VCaP (cell line): ENCODE data around the gene CFAP73.

Experiments used
- H3K27ac ChIP-seq: fragments of 450-650 bp; 2 replicates; pipeline ENCODE4 v1.5.1; 2017
- TF ChIP-seq, protein P1 (sequence below): fragments of 450-650 bp; conservative IDR thresholded peaks from 2 replicates; pipeline ENCODE4 v1.5.1; 2017; ENCODE audit warnings: mild to moderate bottlenecking, moderate library complexity

Gene CFAP73

DNA sequence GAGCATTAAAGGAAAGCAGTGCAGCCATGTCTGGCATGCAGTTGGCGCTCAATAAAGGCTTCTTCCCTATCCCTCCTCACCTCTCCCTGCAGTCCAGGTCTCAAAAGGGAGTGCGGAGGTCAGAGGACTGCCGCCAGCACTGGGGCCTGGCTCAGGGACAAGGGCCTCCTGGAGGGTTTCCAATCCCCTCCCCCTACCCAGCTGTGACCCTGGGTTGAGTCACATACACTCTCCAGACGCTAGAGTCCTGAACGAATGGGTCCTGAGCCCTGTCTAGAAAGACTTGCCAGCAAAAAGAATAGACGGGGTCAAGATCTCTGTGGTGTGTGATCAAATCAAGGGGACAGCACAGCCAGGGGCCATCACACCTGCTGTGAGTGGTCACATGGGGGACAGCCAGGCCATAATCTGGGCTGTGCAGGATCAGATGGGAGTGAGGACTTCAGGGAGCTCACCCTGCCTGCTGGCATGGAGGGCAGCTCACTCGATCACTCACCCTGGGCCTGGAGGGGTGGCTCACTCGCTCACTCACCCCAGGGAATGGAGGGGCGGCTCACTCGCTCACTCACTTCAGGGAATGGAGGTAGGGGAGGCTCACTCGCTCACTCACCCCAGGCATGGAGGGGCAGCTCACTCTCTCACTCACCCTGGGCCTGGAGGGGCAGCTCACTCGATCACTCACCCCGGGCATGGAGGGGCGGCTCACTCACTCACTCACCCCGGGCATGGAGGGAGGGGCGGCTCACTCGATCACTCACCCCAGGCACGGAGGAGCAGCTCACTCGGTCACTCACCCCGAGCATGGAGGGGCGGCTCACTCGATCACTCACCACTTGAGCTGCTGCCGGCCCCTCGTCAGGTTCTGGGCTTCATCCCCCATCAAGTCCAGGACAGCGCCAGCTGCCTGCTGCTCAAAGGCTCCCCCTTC, 12.8 kb downstream of the CFAP73 start:
- H3K27ac ChIP-seq, result no peak overlapping the region
- TF ChIP-seq, protein P1, sequence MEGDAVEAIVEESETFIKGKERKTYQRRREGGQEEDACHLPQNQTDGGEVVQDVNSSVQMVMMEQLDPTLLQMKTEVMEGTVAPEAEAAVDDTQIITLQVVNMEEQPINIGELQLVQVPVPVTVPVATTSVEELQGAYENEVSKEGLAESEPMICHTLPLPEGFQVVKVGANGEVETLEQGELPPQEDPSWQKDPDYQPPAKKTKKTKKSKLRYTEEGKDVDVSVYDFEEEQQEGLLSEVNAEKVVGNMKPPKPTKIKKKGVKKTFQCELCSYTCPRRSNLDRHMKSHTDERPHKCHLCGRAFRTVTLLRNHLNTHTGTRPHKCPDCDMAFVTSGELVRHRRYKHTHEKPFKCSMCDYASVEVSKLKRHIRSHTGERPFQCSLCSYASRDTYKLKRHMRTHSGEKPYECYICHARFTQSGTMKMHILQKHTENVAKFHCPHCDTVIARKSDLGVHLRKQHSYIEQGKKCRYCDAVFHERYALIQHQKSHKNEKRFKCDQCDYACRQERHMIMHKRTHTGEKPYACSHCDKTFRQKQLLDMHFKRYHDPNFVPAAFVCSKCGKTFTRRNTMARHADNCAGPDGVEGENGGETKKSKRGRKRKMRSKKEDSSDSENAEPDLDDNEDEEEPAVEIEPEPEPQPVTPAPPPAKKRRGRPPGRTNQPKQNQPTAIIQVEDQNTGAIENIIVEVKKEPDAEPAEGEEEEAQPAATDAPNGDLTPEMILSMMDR, result no peak

DNA sequence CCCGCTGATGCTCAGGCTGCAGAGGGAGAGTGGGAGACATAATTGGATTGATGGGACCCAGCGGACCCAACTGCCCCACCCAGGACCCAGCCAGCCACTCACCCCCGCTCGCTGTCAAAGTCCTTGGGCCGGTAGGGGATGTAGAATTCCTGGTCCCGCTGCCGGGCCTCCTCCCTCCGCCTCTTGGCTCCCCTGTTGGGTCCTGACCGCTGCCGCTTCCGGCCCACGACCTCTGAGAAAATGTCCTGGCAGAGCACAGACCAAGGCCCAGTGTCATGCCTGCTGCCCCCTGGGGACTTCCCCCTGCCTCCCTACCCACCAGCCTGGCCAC, 13.5 kb downstream of the CFAP73 start:
- H3K27ac ChIP-seq, result no peak overlapping the region
- TF ChIP-seq, protein P1, result no peak

DNA sequence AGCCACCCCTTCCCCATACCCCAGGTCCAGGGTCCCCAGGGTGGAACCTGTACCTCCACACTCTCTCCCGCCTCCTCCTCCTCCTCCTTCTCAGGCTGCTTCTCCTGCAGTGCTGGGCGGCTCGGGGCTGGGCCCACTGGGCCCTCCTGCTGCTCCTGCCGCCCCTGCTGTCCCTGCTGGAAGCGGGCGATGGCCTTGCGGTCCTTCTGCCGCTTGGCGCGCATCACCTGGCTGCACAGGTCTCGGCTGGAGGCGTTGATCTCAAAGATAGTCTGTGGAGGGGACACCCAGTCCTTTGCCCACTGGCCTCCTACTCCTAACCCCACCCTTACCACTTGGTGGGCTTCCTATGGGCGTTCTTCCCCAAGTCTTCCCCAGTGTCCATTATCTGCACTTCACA, 14.5 kb downstream of the CFAP73 start:
- no peak overlapping the region for H3K27ac ChIP-seq
- TF ChIP-seq, protein P1, result no peak

DNA sequence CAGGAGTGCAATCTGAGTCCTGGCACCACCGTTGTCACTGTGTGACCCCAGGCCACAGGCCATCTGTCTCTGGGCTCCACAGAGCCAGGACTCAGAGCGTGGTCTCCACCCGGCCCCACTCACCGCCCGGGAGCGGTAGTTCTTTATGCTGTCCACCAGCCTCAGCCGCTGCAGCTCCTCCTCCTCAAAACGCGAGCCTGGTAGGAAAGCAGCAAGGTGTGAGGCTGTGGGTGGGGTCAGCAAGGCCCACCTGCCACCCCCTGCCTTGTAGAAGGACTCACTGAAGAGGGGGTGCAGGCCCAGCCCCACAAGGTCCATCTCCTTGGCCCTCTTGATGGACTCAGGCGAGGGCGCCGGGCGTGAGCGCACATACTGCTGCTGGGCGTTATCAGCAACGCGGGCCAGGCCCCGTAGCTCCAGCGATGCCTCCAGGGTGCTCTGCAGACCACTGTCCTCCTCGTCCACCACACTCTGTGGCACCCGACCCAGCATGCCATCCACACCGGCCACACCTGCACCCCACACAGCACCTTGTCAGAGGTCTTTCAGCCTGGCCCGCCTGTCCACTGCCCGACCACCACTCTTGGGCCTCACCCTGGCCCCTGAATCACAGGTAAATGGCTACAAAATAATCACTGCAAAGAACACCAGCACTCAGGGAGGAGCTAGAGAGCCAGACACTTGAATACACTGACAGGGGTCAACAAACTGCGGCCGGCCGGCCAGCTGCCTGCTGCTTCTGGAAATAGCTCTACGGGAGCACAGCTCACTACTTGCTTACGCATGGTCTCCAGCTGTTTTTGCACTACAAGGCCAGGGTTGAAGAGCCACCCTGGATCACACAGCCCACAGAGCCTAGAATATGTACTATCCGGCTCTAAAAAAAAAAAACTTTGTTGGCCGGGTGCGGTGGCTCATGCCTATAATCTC, 16.3 kb downstream of the CFAP73 start:
- no peak overlapping the region for H3K27ac ChIP-seq
- TF ChIP-seq, protein P1, result no peak

DNA sequence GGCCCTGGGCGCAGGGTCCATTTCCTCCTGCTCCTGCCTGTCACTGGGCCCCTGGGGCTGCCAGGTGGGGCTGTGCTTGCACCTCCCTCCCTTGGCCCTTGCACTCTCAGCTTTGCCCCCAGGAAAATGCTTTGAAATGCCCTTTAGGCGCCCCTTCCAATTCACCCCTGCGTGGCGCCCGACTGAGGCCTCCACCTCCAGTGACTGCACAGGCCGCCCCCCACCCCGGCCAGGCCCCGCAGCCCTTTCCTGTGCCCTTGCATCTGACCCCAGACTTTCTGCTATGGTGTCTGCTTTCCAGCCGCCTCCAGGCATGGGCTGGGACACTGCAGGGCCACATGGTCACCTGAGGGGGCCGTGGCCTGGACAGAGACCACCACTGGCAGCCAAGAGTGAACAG, 18.3 kb downstream of the CFAP73 start:
- no peak overlapping the region for H3K27ac ChIP-seq
- TF ChIP-seq, protein P1, result no peak

DNA sequence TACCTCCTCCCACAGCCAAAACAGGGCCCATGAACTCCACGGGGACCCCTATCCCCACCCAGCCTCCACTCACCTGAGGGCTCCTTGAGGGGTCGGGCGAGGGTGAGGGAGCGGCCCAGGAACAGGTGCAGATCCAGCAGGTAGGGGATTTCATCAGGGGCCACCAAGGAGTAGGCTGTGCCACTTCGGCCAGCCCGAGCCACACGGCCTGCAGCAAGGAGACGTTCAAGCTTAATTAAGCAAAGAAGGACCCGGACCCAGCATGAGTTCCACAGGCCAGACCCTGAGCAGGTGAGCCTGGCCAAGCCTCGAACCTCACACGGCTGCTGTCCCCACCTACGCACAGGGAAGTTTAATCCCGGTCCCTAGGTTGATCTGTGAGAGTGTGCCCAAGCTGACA, 20.2 kb downstream of the CFAP73 start:
- TF ChIP-seq, protein P1, result no peak
- no peak overlapping the region for H3K27ac ChIP-seq

DNA sequence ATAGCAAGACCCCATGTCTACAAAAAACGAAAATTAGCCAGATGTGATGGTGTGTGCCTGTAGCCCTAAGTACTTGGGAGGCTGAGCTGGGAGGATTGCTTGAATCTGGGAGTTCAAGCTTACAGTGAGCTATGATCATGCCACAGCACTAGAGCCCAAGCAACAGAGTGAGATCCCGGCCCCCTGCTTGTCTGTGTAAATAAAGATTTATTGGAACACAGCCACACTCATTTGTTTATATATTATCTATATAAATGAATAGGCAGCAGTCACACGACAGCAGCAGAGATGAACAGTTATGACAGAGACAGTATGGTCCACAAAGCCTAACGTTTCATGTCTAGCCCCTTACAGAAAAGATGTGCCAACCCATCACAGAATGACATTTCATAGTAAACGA, 20.9 kb downstream of the CFAP73 start:
- H3K27ac ChIP-seq, result no peak overlapping the region
- TF ChIP-seq, protein P1, result no peak
